Endometrial microvascular endothelial cells (primary cell): Measurements from ENCODE around the gene CEP128. TPM values are rescaled to one million over a fixed set of nuclear protein-coding genes. Genes with fewer than 3 reads are reported as not detected.
"Not testable (repeated sequence)": the region's sequence is repeated elsewhere in the genome, so short reads cannot be mapped to it uniquely, and the experiment has no call there.

ENCODE experiments used
- in situ Hi-C: cut with HindIII; loops from 2 replicates; pipeline ENCODE4 v1.10.0; 2017; ENCODE audit warnings: low sequenced_read_pairs, low pct_unique_long_range_greater_than_20kb; ENCODE audit errors: inconsistent ontology term
- total RNA-seq: library from RNA; depleted of rRNA; stranded (reverse); fragments of >200 nt; gene quantifications from one replicate; pipeline ENCODE4 v1.2.3, GENCODE V29; 2015; ENCODE audit errors: inconsistent ontology term

Gene CEP128
- total RNA-seq, 1 donor from 2014 or later: 5.4 TPM

DNA sequence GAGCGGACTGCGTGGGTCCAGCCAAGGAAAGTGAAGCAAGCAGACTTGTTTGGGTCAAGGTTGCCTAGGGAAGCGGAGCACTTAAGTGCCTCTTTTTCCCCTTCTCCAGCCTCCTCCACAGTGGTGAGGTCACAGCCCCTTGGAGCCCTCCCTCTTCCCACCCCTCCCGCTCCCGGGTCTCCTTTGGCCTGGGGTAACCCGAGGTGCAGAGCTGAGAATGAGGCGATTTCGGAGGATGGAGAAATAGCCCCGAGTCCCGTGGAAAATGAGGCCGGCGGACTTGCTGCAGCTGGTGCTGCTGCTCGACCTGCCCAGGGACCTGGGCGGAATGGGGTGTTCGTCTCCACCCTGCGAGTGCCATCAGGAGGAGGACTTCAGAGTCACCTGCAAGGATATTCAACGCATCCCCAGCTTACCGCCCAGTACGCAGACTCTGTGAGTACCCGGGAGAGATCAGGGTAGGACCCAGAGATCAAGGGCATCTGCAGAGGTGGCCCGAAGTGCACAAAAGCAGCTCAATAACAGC, 13.9 kb upstream of the CEP128 start, which contains the start of gene TSHR:
Gene TSHR (plus strand): TSS at position 206 of the 526 bp plus-strand sequence. CDS start 60 bp downstream, at position 266.
- in situ Hi-C loops: no loop called here

DNA sequence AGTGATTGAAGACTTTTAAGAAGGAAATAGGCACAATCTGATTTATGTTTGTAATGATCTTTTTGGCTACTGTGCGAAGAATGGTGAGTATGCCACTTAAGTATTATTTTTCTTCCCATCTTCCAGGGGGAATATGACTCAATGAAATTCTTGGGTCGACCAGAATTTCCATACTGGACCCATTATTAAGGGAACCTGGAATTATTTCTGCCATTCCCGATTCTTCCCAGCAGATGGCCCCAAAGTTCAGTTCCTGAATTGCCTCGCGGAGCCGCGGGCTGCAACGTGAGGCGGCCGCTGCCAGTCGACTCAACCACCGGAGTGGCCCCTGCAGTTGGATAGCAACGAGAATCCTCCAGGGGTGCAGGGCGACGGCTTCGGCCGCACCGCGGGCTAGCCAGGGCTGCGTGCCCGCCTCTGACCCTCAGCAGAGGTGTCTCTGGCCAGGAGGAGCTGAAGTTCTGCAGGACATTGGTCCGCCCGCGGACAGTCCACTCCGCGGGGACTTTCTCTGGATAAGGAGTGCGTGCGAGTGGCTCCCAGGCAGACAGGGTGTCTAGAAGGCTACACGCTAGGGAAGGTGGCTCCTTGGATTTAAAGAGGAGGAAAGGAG, 13.3 kb upstream of the CEP128 start:
- in situ Hi-C loops: no loop called here

DNA sequence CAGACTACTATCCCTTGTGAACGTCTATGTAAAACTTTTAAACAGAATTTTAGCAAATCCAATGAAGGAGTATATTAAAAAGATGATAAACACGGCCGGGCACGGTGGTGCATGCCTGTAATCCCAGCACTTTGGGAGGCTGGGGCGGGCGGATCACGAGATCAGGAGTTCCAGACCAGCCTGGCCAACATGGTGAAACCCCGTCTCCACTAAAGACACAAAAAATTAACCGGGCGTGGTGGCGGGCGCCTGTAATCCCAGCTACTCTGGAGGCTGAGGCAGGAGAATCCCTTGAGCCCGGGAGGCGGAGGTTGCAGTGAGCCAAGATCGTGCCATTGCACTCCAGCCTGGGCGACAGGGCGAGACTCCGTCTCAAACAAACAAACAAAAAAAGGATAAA, 11.7 kb upstream of the CEP128 start:
- in situ Hi-C loops: not testable (repeated sequence)

DNA sequence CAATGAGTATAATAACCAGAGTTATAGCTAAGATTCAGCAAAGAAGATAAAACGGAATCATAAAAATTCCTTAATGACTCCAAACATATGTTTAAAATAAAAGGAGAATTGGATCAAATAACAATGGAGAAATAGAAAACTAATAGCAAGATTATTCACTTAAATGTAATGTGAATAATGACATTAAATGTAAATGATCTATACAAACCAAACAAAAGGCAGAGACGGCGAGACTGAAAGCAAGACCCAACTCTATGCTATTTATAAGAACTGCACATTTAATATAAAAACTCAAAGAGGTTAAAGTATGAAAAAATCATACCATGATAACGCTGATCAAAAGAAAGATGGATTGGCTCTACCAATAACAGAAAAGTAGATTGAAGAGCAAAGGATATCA, 10.0 kb upstream of the CEP128 start:
- in situ Hi-C loops: no loop called here

DNA sequence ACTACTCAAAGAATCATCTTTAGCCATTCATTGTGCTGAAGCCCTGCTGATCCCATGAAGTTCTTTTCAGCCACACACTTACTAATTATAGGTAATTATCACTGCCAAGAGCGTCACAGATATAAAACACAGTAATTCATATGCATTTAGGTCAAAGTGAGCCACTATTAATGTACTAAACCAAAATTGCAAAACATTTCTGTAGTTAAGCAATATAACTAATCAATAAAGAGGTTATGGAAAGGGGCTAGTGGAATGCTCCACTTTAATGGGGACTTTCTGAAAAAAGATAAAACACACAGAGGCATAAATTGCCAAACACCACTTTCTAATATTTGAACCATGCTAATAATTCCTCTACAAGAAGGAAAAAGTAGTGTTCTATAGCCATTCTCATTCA, 6.8 kb upstream of the CEP128 start:
- in situ Hi-C loops: no loop called here

DNA sequence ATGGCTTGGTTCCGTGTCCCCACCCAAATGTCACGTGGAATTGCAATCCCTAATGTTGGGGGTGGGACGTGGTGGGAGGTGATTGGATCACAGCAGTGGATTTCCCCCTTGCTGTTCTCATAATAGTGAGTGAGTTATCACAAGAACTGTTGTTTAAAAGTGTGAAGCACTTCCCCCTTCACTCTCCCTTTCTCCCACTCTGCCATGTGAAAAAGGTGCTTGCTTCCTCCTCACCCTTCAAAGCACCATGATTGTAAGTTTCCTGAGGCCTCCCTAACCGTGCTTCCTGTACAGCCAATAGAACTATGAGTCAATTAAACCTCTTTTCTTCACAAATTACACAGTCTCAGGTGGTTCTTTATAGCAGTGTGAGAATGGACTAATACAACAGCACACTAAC, 5.3 kb upstream of the CEP128 start:
- in situ Hi-C loops: no loop called here

DNA sequence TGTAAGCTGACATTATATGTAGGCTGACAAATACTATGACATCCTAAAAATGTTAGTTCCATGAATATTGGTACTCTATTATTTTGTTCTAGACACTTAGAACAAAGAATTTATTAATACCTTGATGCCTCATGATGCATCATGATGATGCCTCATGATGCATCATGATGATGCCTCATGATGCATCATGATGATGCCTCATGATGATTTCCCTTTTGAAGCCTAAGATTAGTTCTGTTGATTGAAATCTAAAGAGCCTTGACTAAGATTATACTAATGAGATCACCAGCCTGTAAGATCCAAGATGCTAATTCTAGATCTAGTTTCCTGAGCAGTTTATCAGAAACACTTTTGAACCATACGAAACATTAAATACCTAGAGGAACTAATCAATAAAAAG, 4.6 kb upstream of the CEP128 start:
- in situ Hi-C loops: no loop called here

DNA sequence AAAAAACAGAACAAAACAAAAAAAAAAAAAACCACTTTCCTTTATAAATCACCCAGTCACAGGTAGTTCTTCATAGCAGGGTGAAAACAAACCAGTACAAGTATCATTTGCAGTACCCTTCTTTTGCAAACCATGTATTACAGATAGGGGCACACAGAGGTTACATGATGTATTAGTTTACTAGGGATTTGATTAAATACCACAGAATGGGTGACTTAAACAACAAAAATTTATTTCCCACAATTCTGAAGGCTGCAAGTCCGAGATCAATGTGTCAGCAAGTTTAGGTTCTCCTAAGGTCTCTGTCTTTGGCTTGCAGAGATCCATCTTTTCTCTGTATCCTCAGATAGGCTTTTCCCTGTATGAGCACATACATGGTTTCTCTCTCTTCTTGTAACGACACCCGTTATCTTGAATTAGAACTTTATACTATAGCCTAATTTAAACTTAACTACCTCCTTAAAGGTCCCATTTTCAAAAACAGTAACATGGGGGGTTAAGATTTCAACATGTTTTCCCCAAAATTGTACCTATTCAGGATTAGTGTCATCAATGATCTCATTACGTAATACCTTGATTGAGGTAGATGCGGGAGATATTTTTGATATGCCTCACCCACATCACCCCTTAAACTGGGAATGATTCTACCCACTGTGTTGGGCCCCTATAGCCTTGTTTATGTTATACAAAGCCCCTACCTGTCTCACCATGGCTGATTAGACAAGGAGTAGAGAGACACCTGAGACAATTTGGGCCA, 3.5 kb upstream of the CEP128 start:
- in situ Hi-C loops: no loop called here

DNA sequence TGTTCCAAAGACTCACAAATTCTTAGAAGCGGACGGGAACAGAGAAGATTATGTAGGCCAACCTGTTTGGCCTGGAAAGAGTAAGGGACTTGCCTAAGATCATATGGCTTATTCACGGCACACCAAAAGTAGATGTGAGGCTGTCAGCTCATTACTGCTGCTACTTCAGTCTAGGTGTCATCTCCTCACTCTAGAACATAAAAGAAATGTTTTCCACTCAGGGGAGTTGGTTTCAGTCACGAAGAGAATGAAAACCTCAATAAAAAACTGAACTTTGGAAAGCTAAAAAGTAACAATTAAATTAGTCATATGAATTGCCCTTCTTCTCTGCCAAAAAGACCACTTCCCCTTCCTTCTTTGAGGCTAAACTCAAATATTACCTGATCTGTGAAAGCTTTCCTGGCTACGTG, 658 bp upstream of the CEP128 start:
- in situ Hi-C loops: no loop called here

DNA sequence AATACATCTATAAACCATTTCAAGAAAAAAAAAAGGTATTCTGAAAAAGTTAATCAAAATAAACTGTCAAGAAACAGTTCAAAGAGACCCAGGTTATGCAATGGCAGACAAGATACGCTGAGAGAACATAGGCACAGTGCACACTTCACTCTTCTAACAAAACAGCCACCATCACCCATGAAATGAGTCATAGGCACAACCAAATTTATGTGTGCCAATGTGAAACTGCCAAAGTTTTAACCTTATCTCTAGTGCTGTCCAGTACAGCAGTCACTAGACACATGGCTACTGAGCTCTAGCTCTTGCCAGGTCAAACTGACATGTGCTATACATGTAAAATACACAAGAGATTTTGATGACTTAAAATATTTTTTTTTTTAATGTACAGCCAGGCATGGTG, 1.4 kb downstream of the CEP128 start:
- in situ Hi-C loops: no loop called here

DNA sequence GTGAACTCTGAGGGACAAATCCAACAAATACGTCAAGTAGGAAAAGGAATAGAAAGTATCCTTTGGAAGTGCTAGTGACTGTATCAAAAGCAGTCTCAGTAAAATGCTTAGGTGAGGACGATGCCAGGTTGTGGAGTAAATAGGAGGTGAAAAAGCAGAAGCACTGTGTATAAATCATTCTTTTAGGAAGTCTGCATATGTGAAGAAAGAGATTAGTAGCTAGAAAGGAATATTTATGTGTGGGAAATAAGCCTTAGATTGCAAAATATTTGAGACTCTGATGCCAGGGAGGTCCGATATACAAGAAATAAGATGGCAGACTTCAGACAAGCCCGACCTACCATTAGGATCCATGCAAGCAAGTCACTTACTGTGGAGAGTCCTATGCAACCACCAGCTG, 7.9 kb downstream of the CEP128 start:
- in situ Hi-C loops: no loop called here

DNA sequence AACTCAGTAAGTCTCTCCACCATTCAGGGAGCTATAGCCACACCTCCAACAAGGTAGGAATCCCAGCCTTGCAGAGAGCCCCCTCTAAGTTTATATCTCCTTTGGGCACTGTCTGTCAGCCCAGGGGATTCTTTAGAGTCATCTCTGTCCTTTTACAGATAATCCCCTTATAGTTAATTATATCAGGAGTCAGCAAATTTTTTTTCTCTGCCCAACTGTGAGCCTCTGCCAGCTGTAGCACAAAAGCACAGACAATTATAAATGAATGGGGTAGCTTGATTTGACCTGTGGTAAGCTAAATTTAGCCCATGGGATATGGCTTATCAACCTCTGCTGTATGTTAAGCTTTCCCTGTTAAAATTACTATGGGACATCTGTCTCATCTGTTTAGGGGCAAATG, 8.3 kb downstream of the CEP128 start:
- in situ Hi-C loops: no loop called here

DNA sequence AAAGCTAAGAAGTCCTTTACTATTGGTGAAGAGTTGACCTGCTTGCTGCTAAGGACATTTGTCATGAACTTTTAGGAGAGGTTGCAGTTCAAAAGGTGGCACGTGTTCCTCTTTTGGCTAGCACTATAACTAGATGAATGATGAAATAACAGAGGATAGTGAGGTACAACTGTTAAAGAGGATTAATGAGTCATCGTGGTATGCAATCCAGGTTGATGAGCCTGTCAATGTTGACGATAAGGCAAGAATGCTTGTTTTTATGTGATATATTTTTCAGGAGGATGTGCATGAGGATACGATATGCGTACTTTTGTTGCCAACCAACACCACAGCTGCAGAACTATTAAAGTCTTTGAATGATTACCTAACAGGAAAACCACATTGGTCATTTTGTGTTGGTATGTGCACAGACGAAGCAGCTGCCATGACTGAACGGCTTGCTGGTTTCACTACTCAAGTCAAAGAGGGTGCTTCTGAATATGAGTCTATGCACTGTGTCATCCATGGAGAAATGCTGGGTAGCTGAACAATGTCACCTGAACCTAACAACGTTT, 10.6 kb downstream of the CEP128 start:
- in situ Hi-C loops: no loop called here

DNA sequence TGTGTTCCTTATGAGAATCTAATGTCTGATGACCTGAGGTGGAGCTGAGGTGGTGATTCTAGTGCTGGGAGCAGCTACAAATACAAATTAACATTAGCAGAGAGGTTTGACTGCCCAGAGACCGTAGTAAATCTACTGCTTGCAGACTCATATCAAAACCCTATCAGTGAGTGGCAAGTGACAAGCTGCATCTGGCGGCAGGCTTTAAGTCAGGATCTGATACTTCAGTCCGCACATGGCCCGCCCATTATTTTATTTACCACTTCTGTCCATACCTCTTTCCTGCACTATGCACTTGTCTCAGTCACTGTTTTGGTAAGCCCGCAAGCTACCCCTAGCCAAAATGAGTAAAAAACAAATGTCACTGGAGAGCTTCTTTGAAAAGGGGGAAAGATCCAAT, 11.4 kb downstream of the CEP128 start:
- in situ Hi-C loops: no loop called here

DNA sequence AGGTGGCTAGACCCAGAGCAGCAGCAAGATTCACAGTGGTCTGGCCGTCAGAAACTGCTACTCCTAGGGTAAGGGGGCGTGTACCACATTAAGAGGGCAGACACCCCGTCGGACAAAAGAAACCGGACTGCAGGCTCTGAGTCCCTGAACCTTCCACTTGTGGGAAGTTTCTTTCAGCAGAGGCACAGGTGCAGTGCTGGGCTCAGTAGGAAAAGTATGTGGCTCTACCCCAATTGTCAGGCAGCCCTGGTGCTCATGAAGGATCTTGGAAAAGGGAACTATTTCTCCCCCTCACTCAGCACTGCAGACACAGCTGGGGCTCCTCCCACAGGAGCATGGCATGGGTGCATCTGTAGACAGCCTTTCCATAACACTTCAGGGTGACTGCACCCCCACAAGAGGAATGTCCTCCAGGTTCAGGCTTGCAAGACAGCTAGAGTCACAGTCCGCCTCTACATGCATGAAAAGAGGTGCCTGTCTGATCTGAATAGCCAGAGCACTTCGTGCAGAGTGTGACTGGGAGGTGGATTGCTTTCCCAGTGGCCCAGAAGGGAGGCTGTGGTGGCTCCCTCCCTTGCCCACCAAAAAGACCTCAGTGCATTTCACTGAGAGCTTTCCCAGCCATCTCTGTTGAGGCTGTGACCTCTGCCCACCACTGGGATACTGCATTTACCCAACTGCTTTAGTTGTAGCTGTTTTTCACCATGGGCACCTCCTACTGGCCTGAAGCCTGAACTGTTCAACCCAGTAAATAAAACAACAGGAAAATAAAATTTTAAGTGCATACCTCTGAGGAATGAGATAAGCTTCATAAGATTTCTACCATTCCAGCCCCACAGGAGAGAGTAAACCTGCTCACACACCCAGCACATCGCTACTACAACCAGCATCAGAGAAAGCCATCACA, 14.2 kb downstream of the CEP128 start:
- in situ Hi-C loops: no loop called here

DNA sequence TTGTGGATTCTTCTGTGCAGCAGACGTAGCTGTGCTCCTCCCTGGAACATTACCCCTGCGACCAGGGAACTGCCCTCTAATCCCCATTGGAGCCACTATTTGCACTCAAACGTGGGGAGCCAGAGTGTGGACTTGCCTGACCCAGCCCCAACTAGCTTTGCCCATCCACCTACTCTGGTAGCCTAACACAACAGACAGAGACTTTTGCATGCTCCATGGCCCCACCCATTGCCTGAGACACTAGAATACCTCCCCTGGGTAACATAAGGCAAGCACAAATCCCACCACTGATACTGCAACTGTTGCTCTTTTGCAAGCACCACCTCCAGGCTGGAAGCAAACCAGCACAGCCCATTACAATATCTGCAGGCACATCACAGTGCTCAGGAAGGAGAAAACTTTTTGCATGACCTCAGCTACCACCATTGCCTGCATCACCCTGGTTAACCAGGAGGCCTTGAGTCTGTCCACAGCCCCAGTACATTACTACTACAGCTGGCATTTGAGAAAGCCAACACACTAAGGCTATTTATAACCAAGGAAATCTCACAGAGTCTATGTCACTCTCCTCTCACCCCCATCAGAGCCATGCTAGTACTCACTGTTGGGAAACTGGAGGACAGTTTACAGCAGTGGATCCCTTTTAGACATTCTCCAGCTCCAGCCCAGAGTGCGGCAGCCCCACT, 15.0 kb downstream of the CEP128 start:
- in situ Hi-C loops: no loop called here

DNA sequence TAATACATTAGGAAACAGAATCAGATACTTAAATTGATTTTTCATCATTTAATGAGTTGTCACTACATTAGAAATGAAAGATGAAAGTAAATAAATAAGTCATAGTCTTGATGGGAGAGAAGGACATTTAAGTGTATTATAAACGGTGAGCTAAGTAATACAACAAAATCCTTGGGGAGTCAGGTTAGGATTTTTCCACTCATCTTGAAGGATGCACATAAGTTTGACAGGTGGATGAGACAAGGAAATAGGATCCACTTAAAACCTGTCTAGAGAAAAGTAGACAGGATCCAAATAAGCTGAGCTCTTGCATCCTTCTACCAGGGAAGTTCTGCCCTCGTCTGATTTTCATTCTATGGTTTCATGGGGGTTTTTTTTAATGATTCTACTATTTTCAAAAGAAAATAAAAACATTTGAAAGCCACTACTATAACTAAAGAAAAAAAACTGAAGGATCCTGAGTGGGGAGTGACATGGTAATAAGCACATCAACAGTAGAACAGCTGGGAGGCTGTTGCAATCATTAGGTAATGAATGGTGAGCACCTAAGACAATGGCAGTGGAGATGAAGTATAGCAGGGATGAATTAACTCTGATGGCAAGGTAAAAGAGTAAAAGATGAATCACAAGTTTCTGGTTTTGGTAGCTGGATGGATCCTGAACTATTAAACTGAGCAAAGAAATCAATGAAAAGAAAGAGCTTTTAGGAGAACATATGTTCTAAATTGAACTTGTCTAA, 17.0 kb downstream of the CEP128 start:
- in situ Hi-C loops: no loop called here

DNA sequence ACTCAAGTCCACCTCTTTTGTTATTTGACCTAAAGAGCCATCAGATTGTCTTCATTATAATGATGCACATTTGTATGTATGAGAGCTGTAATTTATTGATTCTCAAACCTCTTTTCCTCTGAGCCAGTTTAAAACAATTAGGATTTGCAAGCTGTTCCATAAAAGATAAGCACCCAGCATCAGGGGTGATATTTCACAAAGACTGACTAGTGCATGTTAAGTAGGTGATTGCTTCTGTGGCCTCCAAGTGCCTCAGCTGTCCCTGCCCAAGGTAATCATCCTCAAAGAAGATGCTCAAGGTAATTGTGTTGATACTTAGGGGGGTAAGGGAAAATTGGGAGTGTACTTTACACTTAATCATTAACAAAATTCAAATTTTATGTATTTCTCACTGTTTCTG, 18.2 kb downstream of the CEP128 start:
- in situ Hi-C loops: no loop called here
